A673 (cell line): ENCODE results near the gene IGFALS.

Experiments used
- EZH2 ChIP-seq: fragments of 200-600 bp; sonication (generic); IDR thresholded peaks from 2 replicates; pipeline ENCODE4 v1.6.1; 2017; ENCODE audit warnings: borderline replicate concordance, low read depth, mild to moderate bottlenecking, mixed read lengths, antibody characterized with exemption, low read length; ENCODE audit not compliant: poor library complexity, severe bottlenecking
- TF ChIP-seq, protein P1 (sequence below): fragments of 300-800, 200-600 bp; sonication (generic); conservative IDR thresholded peaks from 2 replicates; pipeline ENCODE4 v1.5.1; 2017; ENCODE audit warnings: low read depth, mild to moderate bottlenecking, antibody characterized with exemption, low read length, moderate library complexity, mixed read lengths

DNA sequence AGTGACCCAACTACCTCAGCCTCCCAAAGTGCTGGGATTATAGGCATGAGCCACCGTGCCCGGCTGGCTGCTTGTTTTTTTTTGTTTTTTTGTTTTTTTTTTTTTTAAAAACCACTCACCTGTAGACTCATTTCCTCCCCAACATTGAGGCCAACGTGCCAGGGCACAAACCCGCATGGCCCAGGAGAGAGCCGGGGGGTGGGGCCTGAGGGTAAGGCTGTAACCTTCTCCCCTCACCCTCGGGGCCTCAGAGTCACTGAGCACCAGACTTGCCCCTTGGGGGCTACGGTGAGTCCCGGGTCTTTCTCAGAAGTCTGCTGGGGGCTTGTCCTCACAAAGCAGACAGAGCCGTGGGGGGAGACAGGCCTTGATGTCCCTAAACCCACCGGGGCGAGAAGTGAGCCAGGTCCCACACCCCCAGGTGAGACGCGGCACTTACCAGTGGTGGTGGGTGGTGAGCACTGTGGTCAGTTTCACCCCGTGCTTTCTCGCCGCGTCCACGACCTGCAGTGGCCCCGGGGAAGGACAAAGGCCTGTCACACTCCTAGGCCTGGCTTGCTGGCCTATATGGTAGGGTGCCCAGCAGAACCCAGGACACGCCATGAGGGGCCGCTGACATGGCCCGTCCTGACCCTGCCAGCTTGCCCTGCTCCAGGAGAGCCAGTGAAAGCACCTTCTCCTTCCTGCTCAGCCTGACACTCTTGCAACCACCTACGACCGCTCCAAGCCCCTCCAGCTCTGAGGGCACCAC is 28.5 kb upstream of the IGFALS start:
- no peak for TF ChIP-seq EZH2
- TF ChIP-seq, protein P1, sequence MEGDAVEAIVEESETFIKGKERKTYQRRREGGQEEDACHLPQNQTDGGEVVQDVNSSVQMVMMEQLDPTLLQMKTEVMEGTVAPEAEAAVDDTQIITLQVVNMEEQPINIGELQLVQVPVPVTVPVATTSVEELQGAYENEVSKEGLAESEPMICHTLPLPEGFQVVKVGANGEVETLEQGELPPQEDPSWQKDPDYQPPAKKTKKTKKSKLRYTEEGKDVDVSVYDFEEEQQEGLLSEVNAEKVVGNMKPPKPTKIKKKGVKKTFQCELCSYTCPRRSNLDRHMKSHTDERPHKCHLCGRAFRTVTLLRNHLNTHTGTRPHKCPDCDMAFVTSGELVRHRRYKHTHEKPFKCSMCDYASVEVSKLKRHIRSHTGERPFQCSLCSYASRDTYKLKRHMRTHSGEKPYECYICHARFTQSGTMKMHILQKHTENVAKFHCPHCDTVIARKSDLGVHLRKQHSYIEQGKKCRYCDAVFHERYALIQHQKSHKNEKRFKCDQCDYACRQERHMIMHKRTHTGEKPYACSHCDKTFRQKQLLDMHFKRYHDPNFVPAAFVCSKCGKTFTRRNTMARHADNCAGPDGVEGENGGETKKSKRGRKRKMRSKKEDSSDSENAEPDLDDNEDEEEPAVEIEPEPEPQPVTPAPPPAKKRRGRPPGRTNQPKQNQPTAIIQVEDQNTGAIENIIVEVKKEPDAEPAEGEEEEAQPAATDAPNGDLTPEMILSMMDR, result no peak
